Stimulated activated CD4-positive, alpha-beta T cell treated with anti-CD3 and anti-CD28 coated beads, Interleukin-2, amount 100 ng/mL, for 4 hours (primary cell): ENCODE results near the gene CDH22.

Source experiments
- DNase-seq: peaks from one replicate; pipeline ENCODE4 v3.0.0-alpha.2; 2020; ENCODE audit warnings: low read depth

CDH22 gene

GRCh38 chr20:46343348-46343974 lies 35.2 kb upstream of the CDH22 start:
- no peak for DNase-seq

GRCh38 chr20:46342451-46343347 lies 34.4 kb upstream of the CDH22 start:
- no peak for DNase-seq

DNA sequence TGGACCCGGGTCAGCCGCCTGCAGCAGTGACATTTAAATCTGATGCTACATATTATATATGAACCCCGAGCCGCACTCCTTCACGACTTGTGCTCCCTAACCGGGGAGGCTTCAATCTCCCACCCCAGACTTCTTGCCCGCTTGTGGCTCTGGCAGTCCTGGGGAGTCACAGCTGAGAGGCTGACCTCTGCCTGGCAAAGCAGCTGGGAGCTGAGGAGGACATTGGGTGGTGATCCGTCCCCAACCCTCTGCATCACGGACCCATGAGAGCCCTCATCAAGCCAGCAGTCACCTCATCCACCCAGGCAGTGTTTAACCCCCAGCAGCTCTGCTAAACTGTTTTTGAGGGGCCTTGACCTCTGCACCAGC lies 33.7 kb upstream of the CDH22 start:
- DNase-seq: no peak

- no peak for DNase-seq
Measured at GRCh38 chr20:46341074-46342009, 33.0 kb upstream of the CDH22 start.

DNA sequence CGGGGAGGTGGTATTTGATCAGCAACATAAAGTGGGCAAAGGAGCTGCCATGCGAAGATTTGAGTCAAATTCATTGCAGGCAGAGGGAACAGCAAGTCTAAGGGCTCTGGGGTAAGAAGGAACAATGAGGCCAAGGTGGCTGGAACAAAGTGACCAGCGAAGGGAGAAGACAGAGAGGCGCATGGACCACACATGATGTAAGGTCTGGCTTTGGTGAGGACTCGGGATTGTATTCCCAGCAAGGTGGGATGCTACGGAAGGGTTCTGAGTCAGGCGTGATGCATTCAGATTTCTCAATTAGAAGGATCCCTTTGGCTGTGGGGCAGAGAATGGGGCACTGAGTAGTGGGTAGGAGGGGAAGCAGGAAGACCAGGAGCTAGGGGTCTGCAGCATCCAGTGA lies 30.7 kb upstream of the CDH22 start:
- no peak for DNase-seq

DNA sequence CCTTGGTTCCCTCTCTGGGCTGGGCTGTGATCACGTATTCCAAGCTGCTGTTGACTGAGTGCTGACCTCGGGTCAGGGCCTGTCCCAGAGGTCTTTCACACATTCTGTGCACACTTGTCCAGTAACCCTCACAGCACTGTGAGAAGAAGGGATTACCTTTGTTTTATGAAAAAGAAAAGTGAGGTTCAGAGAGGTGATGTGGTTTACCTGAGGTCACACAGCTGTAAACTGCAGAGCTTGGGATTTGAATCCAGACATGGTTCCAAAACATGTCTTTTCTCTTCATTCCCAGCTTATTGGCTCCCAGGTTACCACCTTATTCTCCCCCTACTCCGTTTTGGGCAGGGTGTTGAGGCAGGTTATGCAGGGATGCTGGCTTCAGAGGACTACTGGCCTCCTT lies 28.4 kb upstream of the CDH22 start:
- DNase-seq: no peak

- no peak for DNase-seq
Measured at GRCh38 chr20:46334303-46334904, 26.1 kb upstream of the CDH22 start.

DNA sequence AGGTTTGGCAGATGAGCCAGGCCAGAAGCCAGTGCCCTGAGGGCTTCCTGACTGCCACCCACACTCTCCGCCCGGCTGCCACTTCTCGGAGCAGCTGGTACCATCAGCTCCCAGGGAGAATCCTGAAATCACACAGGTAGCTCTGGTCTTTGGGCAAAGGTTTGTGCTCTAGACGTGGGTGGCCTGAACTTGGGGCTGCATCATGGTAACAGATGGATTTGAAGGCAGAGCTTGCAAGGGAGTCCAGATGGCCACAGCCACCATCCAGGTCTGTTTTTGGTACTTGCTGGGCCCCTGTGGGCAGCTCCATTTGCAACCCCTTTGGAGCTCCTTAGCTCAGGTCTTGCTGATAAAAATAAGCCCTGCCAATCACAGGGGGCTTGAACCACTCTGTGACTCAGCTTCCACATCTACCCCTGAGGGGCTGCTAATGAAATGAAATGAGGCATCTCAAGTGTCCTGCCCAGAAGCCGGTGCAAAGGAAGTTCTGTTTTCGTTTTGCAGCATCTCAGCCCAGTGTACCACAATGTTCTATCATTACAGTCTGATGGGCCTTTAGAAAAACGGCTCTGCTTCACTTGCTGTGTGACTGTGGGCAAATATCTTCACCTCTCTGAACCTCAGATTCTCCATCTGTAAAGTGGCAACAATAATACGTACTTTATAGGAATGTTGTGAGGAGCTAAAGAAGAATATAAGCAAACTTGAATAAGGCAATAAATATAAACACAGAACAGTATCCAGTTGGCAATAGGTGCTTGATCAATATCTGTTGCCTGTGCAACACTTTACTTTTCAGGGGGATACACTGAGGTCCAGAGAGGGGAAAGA lies 25.1 kb upstream of the CDH22 start:
- DNase-seq: no peak

GRCh38 chr20:46332373-46333160 lies 24.3 kb upstream of the CDH22 start:
- no peak for DNase-seq

- no peak for DNase-seq
Measured at GRCh38 chr20:46331611-46332361, 23.5 kb upstream of the CDH22 start.

DNA sequence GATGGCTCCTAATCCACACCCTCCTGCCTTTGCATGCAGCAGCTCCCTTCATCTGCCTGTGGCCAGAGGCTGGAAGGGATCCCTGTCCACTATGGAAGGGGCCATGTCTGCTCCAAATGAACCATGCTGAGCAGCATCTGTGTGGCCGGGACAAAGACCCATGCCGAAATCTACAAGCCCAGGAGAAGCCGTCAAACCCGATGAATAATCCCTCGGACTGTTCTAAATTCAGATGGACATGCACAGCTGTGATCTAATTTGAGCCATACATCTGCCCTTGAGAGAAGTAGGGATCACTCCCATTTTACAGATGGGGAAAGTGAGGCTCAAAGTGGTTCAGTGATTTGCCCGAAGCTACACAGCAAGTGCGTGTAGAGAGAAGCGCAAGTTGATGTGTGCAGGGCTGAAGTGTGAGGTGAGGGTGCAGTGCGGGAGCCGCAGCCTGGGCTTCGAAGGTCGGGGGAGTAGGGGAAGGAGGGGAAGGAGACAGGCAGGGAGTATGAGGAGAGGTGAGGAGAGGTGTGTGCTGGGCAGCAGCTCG lies 22.6 kb upstream of the CDH22 start:
- no peak for DNase-seq

DNA sequence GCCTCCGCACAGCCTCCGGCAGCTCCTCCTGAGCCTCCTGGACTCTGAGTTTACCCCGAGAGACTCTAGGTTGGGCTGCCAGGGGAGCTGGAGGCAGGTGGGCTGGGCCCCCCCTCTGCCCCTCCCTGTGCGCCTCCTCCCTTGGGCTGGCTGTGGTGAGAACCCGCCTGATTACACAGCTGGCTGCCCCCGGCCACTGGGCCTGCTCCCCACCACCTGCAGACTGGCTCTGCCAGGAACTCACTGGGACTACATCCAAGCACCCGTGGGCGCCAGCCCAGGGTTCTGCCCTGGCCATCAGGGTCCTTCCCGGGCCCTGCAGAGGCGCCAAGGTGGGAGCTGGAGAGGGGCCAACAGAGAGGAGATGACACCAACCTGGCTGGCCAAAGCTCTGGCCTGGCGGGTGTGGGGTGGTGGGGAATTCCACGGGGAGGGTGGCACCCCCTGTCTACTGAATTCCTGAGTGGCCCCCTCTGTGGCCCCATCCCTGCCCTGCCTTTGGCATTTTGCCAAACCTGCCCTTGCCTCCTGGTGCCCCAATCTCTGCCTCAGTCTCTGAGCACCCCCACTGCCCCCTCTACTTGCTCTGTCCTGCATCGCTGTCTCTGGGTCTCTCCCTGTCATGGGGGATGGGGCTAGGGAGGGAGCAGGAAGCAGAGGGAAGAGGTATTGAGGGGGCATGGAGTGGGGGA lies 21.9 kb upstream of the CDH22 start:
- no peak for DNase-seq

DNA sequence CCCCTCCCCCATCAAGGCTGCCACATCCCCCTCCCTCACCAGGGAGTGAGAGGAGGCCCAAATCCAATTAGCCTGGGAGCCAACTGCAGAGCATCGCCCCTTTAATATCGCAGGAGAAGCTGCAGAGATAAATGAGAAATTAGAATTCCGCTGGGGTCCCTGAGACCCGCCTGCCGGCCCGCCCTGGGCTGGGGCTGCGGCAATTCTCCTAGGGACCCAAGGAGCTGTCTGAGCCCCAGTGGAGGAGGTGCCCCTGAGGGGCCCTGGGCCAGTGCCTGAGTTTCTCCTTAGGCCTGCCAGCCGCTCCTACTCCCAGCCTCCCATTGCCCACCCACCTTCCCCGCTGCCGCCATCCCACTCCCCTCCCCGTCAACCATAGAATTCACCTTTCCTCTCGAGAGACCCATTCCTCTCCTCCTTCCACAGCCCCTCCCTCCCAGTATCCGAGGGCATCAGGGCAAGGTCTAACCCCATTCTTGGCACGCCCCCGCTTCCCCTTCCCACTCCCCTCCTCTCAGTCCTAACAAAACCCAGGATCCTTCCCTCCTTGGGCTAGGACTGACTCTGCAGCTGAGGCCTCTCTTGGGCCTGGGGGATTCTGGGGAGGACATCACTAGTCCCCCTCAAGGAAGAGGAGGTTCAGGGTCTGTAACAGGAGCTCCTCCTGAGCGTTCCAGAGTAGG lies 20.0 kb upstream of the CDH22 start:
- DNase-seq: no peak

DNA sequence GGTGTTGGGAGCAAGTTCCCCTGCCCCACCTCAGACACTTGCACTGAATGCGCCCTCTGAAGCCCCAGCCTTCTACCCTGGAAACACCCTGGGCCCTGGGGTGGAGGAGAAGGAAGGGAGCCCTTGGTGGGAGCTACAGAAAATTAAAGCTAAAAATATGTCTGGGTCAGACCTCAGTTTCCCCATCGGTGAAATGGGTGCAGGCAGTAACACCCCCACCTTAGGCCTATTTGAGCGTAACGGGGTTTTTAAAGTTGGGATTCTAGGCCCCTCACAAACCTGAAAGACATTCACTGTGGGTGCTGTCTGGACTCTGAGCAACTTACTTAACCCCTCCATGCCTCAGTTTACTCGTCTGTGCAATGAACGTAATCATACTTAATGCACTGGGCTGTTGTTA lies 19.3 kb upstream of the CDH22 start:
- DNase-seq: no peak

DNA sequence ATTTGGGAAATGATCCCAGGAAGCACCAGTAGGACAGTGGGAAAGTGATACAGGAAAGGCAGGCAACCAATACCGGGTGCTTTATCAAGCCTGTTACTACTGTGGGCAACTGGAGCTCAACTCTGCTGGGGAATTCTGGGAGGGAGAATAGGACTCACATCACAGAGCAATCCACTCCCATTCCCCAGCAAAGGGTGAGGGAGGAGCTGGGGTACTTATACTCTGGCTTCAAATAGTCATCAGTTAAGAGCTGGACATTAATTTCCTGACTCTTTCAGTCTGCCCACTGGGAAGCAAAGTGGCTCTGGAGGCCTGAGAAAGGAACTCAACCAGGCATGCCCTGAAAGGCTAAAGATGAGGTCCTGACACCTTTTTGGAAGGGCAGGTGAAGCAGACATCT lies 17.5 kb upstream of the CDH22 start:
- no peak for DNase-seq

GRCh38 chr20:46324960-46325703 lies 16.8 kb upstream of the CDH22 start:
- no peak for DNase-seq

- no peak for DNase-seq
Measured at GRCh38 chr20:46324379-46324778, 16.1 kb upstream of the CDH22 start.
